Stimulated activated CD4-positive, alpha-beta T cell treated with anti-CD3 and anti-CD28 coated beads, Interleukin-15, amount 100 ng/mL, for 24 hours (primary cell): Measurements from ENCODE around the gene SERPINB11.
"Not testable (repeated sequence)": the region's sequence is repeated elsewhere in the genome, so short reads cannot be mapped to it uniquely, and the experiment has no call there.

Experiments used
- DNase-seq: peaks from one replicate; pipeline ENCODE4 v3.0.0-alpha.2; 2020

Gene SERPINB11, protein sequence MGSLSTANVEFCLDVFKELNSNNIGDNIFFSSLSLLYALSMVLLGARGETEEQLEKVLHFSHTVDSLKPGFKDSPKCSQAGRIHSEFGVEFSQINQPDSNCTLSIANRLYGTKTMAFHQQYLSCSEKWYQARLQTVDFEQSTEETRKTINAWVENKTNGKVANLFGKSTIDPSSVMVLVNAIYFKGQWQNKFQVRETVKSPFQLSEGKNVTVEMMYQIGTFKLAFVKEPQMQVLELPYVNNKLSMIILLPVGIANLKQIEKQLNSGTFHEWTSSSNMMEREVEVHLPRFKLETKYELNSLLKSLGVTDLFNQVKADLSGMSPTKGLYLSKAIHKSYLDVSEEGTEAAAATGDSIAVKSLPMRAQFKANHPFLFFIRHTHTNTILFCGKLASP

DNA sequence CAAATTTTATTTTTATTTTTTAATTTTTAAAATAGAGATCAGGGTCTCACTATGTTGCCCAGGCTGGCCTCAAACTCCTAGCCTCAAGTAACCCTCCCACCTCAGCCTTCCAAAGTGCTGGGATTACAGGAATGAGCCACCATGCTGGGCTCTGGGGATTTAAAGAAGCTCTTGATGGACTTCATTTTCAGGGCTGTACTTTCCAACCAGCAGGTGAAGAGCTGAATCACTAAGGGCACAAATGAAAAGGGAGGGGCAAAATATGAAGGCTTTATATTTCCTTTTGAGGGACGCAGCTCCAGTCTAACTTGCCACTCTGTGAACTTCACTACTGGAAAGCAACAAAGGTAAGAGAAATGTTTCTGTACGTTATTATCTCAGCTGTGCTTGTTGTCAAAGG, at the start of gene SERPINB11:
TSS of gene SERPINB11 (plus strand) at position 301 of the 400 bp plus-strand sequence. CDS start 7,234 bp downstream, outside the sequence.
- no peak for DNase-seq

DNA sequence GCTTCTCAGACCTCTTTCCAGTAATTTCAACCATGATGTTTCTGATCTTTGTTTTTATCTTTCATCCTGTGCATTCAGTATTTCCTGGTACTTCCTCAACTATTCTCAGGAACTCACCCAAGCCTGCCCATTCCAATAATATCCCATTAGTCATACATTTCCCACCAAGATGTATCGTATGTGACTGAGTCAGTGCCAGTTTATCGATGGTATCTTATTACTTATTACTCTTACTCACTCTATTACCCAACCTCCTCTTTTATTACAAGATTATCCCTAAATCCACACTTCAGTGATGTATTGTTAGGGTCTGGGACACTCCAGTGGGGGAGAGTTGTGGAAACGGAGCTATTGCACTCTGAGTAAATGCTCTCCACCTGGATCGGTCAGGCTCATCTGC, 43.8 kb upstream of the SERPINB11 start:
- DNase-seq, result not testable (repeated sequence)

DNA sequence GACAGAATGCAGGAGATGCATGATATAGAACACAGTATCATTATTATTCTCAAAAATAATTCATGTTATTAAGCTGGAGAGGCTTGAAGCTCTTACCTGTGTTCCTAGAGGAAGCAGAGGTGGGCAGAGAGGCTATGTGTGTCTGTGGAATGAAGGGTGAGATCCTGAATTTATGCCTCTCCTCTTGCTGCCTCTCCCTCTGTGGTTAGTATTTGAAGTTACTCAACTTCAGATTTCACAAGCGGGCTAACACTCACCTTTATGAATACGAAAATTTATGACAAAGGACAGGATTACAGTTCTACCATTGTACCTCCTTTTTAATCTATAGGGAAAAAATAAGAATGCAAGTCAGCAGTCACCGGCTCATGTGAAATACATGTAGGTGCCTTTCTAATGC, 41.0 kb upstream of the SERPINB11 start, which contains the start of gene SERPINB3:
TSS of gene SERPINB3 (minus strand) at position 144 of the 400 bp plus-strand sequence. CDS start 677 bp downstream, outside the sequence.
- not testable (repeated sequence) for DNase-seq

DNA sequence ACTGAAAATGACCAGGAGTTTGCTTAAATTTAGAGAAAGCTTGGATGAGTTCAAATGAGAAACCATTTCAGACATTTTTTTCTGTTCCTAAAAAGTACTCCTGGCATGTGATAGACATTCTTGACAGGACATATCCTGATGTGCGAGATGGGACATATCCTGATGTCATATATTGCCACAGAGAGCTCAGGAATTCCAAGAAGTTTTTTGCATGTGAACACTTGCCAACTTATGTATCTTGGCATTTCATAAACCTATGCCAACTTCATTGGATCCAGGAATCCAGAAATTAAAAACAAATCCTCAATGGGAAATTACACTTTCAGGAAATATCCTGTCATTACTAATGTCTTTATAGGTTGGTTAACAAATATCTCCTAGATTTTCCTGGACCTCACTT, 38.2 kb upstream of the SERPINB11 start:
- no peak for DNase-seq

DNA sequence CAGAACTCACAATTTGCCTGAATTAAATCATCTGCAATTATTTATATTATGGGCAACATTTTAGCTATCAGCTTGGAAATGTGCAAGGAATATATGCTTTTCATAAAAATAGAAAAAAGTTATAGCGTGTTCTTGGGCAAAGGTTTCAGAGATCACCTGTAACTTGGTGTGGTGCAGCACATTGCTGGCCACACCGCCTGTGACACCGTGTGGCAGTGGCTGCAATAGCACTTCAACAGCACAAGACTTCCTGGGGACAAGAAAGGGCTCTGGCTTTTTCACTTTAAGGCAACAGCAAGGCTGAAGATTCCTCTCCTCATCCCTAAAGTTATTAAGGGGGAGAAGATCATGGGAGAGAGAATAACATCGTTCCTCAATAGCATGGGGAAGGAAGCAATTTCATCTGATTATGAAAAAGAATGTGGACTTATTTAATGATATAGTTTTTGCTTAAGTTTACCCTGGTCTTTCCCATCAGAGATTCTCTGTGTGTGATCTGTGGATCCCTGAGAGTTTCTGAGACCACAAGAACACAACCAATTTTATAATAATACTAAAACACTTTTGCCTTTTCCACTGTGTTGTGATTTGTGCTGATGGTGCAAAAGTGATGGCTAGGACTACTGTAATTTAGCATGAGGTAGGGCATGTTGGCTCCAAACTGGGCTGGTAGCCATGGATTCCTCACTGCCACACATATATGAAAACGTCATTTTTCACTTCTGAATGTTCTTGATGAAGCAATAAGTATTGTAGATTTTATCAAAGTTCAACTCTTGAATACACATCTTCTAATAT, 26.0 kb upstream of the SERPINB11 start:
- DNase-seq, result no peak

DNA sequence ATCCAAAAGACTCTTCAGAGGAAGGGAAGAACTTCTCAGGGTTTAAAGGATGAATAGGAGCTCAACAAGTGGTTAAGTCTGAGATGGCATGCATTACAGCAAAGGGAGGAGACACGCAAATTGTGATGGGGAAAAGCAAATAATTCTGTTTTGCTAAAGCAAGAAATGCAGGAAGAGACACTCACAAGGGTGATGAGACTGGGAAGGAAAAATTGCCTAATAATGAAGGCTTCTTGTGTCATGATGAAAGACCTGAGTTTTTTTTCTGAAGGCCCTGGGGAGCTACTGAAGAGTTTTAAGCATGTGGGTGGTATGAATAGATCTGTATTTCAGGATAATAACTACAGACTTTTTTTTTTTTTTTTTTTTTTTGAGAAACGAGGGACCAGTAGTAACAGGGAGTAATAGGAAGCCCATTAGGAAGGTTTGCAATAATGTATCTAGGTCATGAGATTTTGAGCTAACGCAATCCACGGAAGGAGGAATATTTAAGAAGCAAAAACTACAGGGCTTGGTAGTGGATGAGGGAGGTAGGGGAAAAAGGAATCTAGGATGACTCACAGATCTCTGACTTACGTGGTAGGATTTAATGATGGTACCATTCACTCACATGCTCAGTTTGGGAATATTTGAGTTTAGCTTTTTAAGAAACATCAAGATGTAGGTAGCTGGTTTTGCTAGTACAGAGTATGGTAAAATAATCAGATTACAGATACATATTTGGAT, 25.1 kb upstream of the SERPINB11 start:
- DNase-seq, result no peak

DNA sequence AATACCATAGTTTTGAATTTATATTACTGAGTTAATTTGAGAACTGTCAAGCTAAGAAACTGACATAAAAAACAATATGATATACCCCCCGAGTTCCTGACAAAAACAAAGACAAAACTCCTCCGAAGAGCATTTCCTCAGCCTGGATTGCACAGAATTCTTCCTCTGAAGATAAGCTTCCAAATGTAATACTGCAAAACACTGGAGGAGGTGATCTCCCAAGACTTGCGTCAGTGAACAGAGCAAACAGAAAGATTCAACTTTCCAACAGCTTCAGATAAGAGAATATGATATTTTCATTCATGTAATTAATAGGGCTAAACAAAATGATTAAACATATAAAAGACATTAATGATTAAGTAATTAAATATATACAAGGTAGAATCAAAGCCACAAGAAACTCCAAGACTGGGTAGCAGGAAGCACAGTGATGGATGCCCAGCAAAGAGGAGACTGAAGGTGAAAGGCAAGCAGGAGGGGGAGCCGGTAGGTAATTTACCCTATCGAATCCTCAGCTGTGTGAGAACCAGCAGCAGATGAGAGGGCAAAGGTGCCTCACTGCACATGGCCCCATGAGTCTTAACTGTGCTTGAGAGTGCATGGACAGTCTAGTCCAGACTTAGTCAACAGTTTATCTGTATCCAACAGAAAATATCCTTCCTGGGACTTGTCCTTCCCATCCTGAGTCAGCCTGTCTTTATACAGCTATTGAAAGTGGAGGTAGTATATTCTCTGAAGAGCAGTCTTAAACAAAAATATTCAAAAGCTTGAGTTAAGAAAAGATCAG, 22.7 kb upstream of the SERPINB11 start:
- DNase-seq, result no peak

DNA sequence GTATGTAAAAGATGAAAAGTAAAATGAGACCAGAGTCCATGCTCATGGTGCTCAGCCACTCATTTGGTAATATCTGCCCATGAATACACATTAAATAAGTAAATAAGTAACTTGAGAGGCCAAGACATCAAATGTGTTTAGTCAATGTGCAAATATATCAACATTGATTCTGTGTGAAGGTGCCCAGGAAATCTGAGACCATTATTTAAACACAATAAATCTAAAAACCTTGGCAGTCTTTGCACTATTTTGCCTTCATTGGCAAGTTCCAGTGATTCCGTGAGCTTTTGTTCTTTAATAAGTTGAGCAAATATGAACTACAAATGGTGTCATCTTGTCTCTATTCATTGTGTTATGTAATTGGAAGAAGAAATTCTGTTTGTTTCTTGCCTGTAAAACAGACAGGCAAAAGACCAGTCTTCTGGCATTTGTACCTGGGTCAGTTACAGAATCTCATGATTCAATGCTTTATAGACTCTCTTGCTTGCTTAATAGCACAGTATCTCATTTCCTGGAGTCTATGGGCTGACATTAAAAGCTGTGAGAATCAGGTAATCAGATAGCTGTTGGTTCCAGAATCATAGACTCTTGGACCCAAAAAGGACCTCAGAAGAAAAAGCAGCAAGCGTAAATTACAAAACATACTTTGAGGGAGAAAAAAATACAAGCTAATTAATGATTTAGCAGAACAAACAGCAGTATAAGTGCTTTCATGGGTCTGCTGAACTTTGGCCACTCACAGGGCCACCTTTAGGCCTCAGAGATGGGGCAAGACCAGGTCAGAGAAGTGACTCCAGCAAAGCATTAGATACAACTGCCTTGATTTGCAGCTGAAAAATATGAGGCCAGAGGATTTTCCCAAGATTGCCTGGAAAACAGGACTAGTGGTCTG, 21.1 kb upstream of the SERPINB11 start:
- no peak for DNase-seq

DNA sequence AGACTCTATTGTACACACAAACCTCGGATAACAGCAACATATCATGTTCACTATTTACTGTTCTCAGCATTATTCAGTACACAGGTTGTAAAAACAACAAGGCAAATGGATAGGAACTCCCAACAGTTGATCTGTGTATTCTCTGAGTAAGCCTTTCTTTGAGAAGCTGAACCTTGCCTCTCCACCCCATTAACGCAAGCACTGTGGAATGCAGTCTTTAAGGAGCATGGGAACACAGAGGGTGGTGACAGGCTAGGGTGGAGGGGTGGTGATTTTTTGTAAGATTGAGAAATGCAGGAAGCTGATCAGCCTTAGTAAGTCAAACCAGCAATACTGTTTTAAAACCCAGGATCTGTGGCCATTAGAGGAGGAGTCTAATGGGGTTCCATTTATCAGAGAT, 19.6 kb upstream of the SERPINB11 start:
- no peak for DNase-seq

DNA sequence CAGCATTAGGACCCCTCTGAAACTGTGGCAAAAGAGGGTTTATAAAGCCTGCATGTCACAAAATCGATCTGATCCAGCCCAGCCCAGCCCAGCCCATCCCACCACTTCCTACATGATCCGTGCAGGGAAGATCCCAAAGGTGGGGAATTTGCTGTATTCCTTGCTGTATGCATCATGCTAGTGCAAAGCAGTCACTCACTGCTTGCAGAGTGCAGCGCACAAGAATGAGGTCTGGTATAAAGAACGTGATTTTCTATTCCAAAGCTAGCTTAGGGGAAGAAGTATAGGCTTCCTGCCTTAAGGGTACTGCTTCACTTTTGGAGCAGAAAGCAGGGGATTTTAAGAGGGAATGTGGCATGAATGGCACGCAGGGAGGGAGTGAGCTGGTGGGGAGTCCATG, 18.9 kb upstream of the SERPINB11 start:
- no peak for DNase-seq

DNA sequence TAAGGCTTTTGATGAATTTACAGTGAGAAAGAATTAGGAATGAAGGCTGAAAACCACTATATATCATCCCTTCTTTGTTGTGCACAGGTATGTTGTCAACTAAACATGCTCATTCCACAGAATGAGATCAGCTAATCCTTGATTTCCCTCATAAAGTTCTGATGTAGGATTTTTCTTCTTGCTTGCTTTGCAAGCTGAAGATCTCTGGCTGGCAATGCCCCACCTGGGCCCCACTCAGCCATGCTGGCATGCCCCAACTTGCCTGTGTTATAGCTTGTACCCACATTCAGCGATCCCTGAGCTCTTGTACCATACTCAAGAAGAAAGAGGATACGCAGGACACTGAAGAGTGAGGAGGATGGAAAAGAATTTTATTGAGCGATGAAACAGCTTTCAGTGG, 18.0 kb upstream of the SERPINB11 start:
- no peak for DNase-seq

DNA sequence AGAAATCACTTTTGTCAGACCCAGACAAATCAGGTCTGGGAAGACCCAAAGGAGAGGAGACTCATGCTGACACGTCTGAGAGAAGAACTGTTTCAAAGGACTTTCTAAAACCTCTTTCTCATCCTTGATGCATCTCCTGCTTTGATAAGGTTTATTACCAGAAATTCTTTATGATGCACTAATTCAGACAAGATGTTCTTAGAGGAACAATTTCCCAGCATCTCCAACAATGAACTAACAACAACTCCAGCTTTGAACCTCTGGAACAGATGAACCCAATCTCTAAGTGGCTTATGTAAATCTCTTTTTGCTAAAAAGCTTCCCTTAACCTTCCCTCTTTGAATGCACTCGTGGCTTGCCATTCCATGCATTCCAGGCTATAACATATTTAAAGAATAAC, 15.9 kb upstream of the SERPINB11 start:
- no peak for DNase-seq

DNA sequence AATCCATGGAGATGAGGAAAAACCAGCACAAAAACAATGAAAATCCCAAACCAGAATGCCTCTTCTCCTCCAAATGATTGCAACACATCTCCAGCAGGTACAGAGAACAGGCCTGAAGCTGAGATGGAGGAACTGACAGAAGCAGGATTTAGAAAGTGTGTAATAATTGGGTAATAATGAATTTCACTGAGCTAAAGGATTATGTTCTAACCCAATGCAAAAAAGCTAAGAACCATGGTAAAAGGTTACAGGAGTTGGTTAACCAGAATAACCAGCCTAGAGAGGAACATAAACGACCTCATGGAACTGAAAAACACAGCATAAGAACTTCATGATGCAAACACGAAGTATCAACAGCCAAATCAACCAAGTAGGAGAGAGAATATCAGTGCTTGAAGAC, 13.7 kb upstream of the SERPINB11 start:
- no peak for DNase-seq

DNA sequence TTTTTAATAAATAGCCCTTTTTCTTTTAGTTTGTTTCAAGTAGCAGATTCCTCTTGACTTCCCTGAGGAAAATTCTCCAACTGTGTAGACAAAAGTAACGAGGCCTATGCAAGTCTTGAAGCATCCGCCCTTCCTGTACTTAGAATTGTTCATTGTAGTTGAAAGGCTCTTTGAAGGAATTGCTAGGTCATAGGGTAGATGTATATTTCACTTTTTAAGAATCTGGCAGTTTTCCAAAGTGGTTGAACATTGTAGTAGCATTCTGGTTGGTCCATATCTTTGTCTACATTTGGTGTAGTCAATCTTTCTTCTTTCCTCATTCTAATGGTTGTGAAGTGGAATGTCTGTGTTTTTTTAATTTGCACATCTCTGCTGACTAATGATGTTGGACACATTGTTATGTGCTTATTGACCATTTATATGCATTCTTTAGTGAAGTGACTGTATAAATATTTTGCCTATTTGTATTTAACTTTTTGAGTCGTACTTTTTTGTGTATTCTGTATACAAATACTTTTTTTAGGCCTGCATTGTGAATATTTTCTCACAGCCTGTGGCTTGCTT, 5.6 kb upstream of the SERPINB11 start:
- no peak for DNase-seq

DNA sequence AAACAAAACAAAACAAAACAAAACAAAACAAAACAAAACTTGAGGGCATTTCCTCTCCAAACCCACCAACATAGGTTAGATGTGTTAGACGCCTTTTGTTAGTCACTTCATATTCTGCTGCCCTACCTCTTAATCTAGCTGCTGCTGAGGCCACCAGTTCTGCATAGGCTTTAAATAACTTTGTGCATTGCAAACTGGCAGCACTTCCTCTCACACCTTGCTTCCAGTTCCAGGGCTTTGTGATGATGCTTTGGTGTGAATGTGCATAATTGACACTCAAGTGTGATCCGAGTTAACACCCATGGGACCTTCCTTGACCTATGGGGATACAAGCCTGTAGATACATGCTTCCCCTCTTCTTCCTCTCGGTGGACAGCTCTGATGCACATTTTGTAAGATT, 2.3 kb upstream of the SERPINB11 start:
- no peak for DNase-seq

DNA sequence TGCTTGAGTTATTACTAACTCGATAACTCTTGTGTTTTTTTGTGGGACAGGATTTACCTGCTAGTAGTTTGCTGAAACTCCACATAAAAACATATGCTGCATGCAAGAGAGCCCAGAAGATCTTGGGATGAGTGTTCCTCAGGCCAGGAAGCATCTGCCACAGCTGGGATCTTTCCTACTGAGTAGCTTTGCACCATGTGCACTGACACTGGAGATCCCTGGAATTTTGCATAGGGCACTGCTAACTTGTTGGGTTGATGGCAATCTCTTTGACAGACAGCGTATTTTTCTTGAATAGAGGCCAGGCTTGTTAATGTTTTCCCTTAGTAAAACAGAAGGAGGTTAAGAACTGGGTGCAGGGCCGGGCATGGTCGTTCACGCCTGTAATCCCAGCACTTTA, 808 bp upstream of the SERPINB11 start:
- DNase-seq, result no peak

DNA sequence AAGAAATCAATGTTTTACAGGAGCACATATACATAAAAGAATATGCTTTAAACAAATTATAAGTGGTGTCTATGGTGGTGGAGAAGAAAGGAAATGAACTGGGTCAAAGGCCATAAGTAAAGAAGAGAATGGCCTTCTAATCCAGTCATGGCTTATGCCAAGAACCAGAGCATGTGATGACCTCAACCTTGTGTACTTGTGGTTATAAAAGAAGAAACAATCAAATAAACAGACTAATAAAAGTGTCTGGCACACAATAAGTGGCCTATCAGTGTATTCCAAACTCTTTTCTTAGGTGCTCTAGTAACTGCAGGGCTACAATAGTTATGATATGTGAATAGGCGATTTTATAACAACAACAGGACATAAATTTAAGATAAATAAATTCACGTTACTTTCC, 2.6 kb downstream of the SERPINB11 start:
- no peak for DNase-seq

DNA sequence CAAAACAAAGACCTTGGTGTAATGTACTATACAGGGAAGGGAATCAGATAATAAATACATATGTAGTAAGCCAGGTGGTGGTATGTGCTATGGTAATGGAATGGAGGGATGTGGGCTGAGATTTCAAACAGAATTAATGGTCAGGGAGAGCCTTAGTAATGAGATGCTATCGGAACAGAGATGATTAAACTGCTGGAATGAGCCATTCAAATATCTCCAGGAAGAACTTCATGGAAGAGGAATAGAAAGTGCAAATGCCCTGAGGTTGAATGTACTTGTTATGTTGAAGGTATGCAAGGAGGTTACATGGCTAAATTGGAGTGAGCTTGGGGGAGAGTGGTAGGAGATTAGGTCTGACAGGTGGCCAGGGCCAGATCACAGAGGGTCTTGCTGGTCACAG, 5.1 kb downstream of the SERPINB11 start:
- no peak for DNase-seq

DNA sequence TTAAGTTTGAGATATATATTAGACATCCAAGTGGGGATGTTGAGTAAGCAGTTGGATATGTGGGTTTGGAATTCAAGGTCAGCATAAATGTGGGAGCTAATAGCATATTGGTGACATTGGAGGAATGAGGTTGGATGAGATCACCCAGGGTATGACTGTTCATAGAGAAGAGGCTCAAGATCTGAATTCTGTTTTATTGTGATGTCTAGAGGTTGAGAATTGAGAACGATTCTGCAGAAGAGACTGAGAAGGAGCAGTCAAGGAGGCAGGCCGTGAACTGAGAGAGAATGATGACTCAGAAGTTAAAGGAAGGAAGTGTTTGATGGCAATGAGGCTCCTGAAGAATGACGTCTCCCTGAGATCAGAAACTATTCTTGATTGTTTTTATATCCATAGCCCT, 5.9 kb downstream of the SERPINB11 start:
- DNase-seq, result no peak

DNA sequence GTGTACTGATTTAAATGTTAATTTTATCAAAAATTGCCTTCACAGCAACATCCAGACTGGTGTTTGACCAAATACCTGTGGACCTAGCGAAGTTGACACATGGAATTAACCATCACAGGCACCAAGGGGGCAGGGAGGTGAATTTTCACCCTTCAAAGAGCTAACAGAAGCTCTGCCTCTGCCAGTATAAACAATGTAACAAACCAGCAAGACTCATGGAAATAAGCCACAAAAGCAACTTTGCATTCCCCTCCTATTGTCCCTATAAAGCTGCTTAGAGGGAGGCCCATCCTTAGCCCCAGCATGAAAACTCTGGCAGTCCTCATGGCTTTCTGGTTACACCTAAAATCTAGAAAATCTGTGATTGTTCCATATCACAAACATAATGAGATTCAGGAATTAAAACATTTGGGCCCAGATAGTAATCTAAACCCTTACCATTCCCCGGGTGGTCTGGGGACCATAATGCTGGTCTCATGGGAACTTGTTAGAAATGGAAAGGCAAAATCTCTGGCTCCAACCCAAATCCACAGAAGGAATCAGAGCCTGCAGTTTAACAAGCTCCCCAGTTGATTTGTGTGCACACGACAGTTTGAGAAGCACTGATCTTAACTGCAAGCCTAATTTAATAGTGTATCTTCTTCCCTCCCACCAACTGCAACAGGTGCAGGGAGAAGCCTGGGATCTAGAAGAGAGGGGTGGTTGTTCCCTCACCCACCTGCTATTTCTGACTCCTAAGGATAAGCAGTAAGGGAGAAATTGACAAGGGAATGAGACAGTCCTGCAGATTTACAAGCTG, 23.1 kb downstream of the SERPINB11 start:
- DNase-seq, result no peak
